OCI-LY1 (cell line): ENCODE results near the gene EVA1A.

Experiments
- H2AFZ ChIP-seq: fragments of 200-600 bp; sonication (generic), shearing (Covaris generic); 2 replicates; pipeline ENCODE4 v1.6.0; 2014; ENCODE audit warnings: antibody characterized with exemption, mild to moderate bottlenecking, low read length
- H3F3A ChIP-seq: fragments of 200-600 bp; sonication (generic), shearing (Covaris generic); 2 replicates; pipeline ENCODE4 v1.6.0; 2014; ENCODE audit warnings: mild to moderate bottlenecking, antibody characterized with exemption, low read length, moderate library complexity; ENCODE audit not compliant: insufficient read depth
- H3K27ac ChIP-seq: fragments of 200-600 bp; sonication (generic); 2 replicates; pipeline ENCODE4 v1.5.1; 2014; ENCODE audit warnings: low read length, mixed run types, mild to moderate bottlenecking, low read depth; ENCODE audit not compliant: poor library complexity, severe bottlenecking
- H3K27me3 ChIP-seq: fragments of 200-600 bp; sonication (generic); 2 replicates; pipeline ENCODE4 v1.6.0; 2014; ENCODE audit warnings: antibody characterized with exemption, mild to moderate bottlenecking, low read length, moderate library complexity; ENCODE audit not compliant: insufficient read depth
- H3K36me3 ChIP-seq: fragments of 200-600 bp; sonication (generic); 2 replicates; pipeline ENCODE4 v1.6.1; 2014; ENCODE audit warnings: mild to moderate bottlenecking, antibody characterized with exemption, low read length, moderate library complexity, mixed read lengths; ENCODE audit not compliant: insufficient read depth
- H3K4me1 ChIP-seq: fragments of 200-600 bp; sonication (generic); 2 replicates; pipeline ENCODE4 v1.5.1; 2014; ENCODE audit warnings: mild to moderate bottlenecking, low read length, moderate library complexity; ENCODE audit not compliant: insufficient read depth, severe bottlenecking
- H3K4me2 ChIP-seq: fragments of 200-600 bp; sonication (generic), shearing (Covaris generic); 2 replicates; pipeline ENCODE4 v1.6.1; 2014; ENCODE audit warnings: low read length
- H3K4me3 ChIP-seq: fragments of 200-600 bp; sonication (generic); 2 replicates; pipeline ENCODE4 v1.5.1; 2014; ENCODE audit warnings: low read length, low read depth, mild to moderate bottlenecking, mixed read lengths; ENCODE audit not compliant: poor library complexity, severe bottlenecking
- H3K79me2 ChIP-seq: fragments of 200-600 bp; shearing (Covaris generic); 2 replicates; pipeline ENCODE4 v1.6.1; 2016; ENCODE audit warnings: mixed run types, low read length, mixed read lengths; ENCODE audit not compliant: insufficient read depth
- H3K9ac ChIP-seq: fragments of 200-600 bp; sonication (generic), shearing (Covaris generic); 2 replicates; pipeline ENCODE4 v1.6.1; 2014; ENCODE audit warnings: mild to moderate bottlenecking, low read length, mixed read lengths
- H3K9me2 ChIP-seq: fragments of 200-600 bp; sonication (generic), shearing (Covaris generic); 2 replicates; pipeline ENCODE4 v1.6.1; 2014; ENCODE audit warnings: low read depth, mild to moderate bottlenecking, low read length, mixed read lengths
- H3K9me3 ChIP-seq: fragments of 200-600 bp; shearing (Covaris generic); 2 replicates; pipeline ENCODE4 v1.6.1; 2014; ENCODE audit warnings: low read length, mixed read lengths
- H4K20me1 ChIP-seq: fragments of 200-600 bp; sonication (generic), shearing (Covaris generic); 2 replicates; pipeline ENCODE4 v1.6.0; 2016; ENCODE audit warnings: mild to moderate bottlenecking, low read length; ENCODE audit not compliant: insufficient read depth
- EZH2 ChIP-seq: fragments of 200-600 bp; sonication (generic), shearing (Covaris generic); IDR thresholded peaks from 2 replicates; pipeline ENCODE4 v1.8.0; 2017; ENCODE audit warnings: borderline replicate concordance, mixed run types, mild to moderate bottlenecking, antibody characterized with exemption, low read length, moderate library complexity, mixed read lengths
- TF ChIP-seq, protein P1 (sequence below): fragments of 200-600 bp; sonication (generic), shearing (Covaris generic); IDR thresholded peaks from 2 replicates; pipeline ENCODE4 v1.5.1; 2017; ENCODE audit warnings: mild to moderate bottlenecking, antibody characterized with exemption, low read length, moderate library complexity, mixed read lengths

Gene EVA1A

GRCh38 chr2:75595541-75596395 is 35.0 kb upstream of the EVA1A start:
- H3K27me3 ChIP-seq = no peaks in the 10 kb centered on the region
- no peak overlapping the region for H3K4me3 ChIP-seq
- H3K9ac ChIP-seq = no peak overlapping the region
- H2AFZ ChIP-seq = no peak overlapping the region
- H3K4me2 ChIP-seq = no peak overlapping the region
- no peak for TF ChIP-seq EZH2
- TF ChIP-seq, protein P1, sequence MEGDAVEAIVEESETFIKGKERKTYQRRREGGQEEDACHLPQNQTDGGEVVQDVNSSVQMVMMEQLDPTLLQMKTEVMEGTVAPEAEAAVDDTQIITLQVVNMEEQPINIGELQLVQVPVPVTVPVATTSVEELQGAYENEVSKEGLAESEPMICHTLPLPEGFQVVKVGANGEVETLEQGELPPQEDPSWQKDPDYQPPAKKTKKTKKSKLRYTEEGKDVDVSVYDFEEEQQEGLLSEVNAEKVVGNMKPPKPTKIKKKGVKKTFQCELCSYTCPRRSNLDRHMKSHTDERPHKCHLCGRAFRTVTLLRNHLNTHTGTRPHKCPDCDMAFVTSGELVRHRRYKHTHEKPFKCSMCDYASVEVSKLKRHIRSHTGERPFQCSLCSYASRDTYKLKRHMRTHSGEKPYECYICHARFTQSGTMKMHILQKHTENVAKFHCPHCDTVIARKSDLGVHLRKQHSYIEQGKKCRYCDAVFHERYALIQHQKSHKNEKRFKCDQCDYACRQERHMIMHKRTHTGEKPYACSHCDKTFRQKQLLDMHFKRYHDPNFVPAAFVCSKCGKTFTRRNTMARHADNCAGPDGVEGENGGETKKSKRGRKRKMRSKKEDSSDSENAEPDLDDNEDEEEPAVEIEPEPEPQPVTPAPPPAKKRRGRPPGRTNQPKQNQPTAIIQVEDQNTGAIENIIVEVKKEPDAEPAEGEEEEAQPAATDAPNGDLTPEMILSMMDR = no peak
- no peaks in the 10 kb centered on the region for H4K20me1 ChIP-seq
- no peaks in the 10 kb centered on the region for H3K9me3 ChIP-seq
- no peaks in the 10 kb centered on the region for H3K9me2 ChIP-seq
- no peaks in the 10 kb centered on the region for H3K4me1 ChIP-seq
- no peaks in the 10 kb centered on the region for H3F3A ChIP-seq
- H3K36me3 ChIP-seq = no peaks in the 10 kb centered on the region
- no peak overlapping the region for H3K27ac ChIP-seq
- no peaks in the 10 kb centered on the region for H3K79me2 ChIP-seq

GRCh38 chr2:75594596-75594995 is 33.9 kb upstream of the EVA1A start:
- TF ChIP-seq, protein P1 = no peak
- TF ChIP-seq EZH2 = no peak
- no peak overlapping the region for H3K4me2 ChIP-seq
- no peaks in the 10 kb centered on the region for H3F3A ChIP-seq
- H3K9me3 ChIP-seq = no peaks in the 10 kb centered on the region
- no peaks in the 10 kb centered on the region for H3K9me2 ChIP-seq
- H3K9ac ChIP-seq = no peak overlapping the region
- H3K4me3 ChIP-seq = no peak overlapping the region
- H3K4me1 ChIP-seq = no peaks in the 10 kb centered on the region
- no peaks in the 10 kb centered on the region for H3K27me3 ChIP-seq
- H2AFZ ChIP-seq = no peak overlapping the region
- H3K79me2 ChIP-seq = no peaks in the 10 kb centered on the region
- no peaks in the 10 kb centered on the region for H3K36me3 ChIP-seq
- H3K27ac ChIP-seq = no peak overlapping the region
- no peaks in the 10 kb centered on the region for H4K20me1 ChIP-seq

GRCh38 chr2:75592888-75593287 is 32.1 kb upstream of the EVA1A start:
- Histone ChIP-seq H2AFZ (no peak overlapping the region), H3K36me3 (no peaks in the 10 kb centered on the region), H3K4me2 (no peak overlapping the region), H3F3A (no peaks in the 10 kb centered on the region), H3K9me2 (no peaks in the 10 kb centered on the region), H3K79me2 (no peaks in the 10 kb centered on the region), H3K27me3 (no peaks in the 10 kb centered on the region), H3K4me3 (no peak overlapping the region), H3K9me3 (no peaks in the 10 kb centered on the region), H3K9ac (no peak overlapping the region), H3K4me1 (no peaks in the 10 kb centered on the region), H3K27ac (no peak overlapping the region), H4K20me1 (no peaks in the 10 kb centered on the region)
- no peak for TF ChIP-seq EZH2
- TF ChIP-seq, protein P1 = no peak
